Bronchial epithelial cell (primary cell): ENCODE results near the gene KRTAP9-8. TPM values are rescaled to one million over a fixed set of nuclear protein-coding genes. Genes with fewer than 3 reads are reported as not detected.
A peak's percentile ranks its signal among the peaks of the same experiment; 100 is the strongest.
"Not testable (repeated sequence)": the region's sequence is repeated elsewhere in the genome, so short reads cannot be mapped to it uniquely, and the experiment has no call there.

Experiments used
- DNase-seq: peaks from one replicate; pipeline ENCODE4 v3.0.0-alpha.2; 2010; ENCODE audit warnings: low read depth
- FAIRE-seq: peaks from 2 replicates; lab custom pipeline; 2011; peaks lifted over from hg19 to GRCh38; lab: Jason Lieb, UNC
- H3K27me3 ChIP-seq: 2 replicates; pipeline ENCODE4 v1.5.1; 2011; ENCODE audit warnings: low read length; ENCODE audit not compliant: control insufficient read depth, insufficient read depth
- H3K36me3 ChIP-seq: 2 replicates; pipeline ENCODE4 v1.5.1; 2011; ENCODE audit warnings: low read length; ENCODE audit not compliant: control insufficient read depth, insufficient read depth
- H3K4me3 ChIP-seq: 2 replicates; pipeline ENCODE4 v1.5.1; 2011; ENCODE audit warnings: mild to moderate bottlenecking, low read depth, low read length, control low read depth
- total RNA-seq: library from RNA; depleted of rRNA; stranded (reverse); fragments of >200 nt; gene quantifications from 2 replicates; pipeline ENCODE4 v1.2.1, GENCODE V29; 2014
- TF ChIP-seq, protein P1 (sequence below): IDR thresholded peaks from 2 replicates; pipeline ENCODE4 v1.5.1; 2011; ENCODE audit warnings: mild to moderate bottlenecking, moderate library complexity, low read length, control low read depth, inconsistent platforms; ENCODE audit not compliant: insufficient read depth, severe bottlenecking

KRTAP9-8 gene, protein sequence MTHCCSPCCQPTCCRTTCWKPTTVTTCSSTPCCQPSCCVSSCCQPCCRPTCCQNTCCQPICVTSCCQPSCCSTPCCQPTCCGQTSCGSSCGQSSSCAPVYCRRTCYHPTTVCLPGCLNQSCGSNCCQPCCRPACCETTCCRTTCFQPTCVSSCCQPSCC
- not detected in 2 replicates for total RNA-seq

DNA sequence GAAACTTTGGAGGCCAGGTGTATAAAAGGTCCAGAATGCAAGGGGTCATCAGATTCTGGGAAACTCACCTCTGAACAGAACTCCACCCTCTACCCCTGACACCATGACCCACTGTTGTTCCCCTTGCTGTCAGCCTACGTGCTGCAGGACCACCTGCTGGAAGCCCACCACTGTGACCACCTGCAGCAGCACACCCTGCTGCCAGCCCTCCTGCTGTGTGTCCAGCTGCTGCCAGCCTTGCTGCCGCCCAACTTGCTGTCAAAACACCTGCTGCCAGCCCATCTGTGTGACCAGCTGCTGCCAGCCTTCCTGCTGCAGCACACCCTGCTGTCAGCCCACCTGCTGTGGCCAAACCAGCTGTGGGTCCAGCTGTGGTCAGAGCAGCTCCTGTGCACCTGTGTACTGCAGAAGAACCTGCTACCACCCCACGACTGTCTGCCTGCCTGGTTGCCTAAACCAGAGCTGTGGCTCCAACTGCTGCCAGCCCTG, at the start of gene KRTAP9-8:
TSS of gene KRTAP9-8 (plus strand) at position 51 of the 489 bp plus-strand sequence. CDS start at position 104, 53 bp downstream.
- not testable (repeated sequence) for H3K36me3 ChIP-seq, DNase-seq, H3K4me3 ChIP-seq, H3K27me3 ChIP-seq, FAIRE-seq

DNA sequence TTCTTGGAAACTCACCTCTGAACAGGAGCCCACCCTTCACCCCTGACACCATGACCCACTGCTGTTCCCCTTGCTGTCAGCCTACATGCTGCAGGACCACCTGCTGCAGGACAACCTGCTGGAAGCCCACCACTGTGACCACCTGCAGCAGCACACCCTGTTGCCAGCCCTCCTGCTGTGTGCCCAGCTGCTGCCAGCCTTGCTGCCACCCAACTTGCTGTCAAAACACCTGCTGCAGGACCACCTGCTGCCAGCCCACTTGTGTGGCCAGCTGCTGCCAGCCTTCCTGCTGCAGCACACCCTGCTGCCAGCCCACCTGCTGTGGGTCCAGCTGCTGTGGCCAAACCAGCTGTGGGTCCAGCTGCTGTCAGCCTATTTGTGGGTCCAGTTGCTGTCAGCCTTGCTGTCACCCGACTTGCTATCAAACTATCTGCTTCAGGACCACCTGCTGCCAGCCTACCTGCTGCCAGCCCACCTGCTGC, 47.9 kb upstream of the KRTAP9-8 start, which contains the start of gene KRTAP9-1:
TSS of gene KRTAP9-1 (plus strand) at position 51 of the 482 bp plus-strand sequence. CDS start at position 51, 0 bp downstream.
- FAIRE-seq, DNase-seq, H3K4me3 ChIP-seq, H3K36me3 ChIP-seq, H3K27me3 ChIP-seq: not testable (repeated sequence)

DNA sequence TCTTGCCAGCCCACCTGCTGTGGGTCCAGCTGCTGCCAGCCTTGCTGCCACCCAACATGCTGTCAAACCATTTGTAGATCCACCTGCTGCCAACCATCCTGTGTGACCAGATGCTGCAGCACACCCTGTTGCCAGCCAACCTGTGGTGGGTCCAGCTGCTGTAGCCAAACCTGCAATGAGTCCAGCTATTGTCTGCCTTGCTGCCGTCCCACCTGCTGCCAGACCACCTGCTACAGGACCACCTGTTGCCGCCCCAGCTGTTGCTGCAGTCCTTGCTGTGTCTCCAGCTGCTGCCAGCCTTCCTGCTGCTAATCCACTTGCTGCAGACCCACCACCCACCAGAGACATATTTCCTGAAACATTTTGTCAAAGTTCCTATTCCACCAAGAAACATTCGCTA, 47.5 kb upstream of the KRTAP9-8 start:
- FAIRE-seq (no peak), DNase-seq (no peak)
- Histone ChIP-seq H3K36me3 (no peaks in the 10 kb centered on the region), H3K27me3 (no peaks in the 10 kb centered on the region), H3K4me3 (no peak overlapping the region)
- TF ChIP-seq, protein P1, sequence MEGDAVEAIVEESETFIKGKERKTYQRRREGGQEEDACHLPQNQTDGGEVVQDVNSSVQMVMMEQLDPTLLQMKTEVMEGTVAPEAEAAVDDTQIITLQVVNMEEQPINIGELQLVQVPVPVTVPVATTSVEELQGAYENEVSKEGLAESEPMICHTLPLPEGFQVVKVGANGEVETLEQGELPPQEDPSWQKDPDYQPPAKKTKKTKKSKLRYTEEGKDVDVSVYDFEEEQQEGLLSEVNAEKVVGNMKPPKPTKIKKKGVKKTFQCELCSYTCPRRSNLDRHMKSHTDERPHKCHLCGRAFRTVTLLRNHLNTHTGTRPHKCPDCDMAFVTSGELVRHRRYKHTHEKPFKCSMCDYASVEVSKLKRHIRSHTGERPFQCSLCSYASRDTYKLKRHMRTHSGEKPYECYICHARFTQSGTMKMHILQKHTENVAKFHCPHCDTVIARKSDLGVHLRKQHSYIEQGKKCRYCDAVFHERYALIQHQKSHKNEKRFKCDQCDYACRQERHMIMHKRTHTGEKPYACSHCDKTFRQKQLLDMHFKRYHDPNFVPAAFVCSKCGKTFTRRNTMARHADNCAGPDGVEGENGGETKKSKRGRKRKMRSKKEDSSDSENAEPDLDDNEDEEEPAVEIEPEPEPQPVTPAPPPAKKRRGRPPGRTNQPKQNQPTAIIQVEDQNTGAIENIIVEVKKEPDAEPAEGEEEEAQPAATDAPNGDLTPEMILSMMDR, result no peak

DNA sequence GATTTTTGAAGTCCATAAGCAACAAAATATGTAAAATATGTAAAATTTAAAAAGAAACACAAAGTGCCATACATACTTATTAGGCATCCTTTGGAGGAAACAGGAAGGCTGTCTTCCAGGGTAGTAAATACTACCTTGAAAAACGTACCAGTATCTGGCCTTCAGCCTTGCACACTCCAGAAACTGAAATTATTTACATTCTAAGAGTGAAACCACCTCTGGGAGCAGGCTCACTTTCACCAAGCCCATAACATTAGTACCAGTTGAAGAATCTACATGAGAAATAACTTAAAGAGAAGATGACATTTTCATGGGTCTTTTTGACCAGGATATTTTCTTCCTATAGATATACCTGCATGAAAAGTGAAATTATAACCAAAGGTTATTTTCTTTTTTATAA, 41.7 kb upstream of the KRTAP9-8 start:
- no peaks in the 10 kb centered on the region for H3K36me3 ChIP-seq
- H3K4me3 ChIP-seq, result no peak overlapping the region
- no peak for DNase-seq
- H3K27me3 ChIP-seq, result no peaks in the 10 kb centered on the region
- TF ChIP-seq, protein P1, result no peak
- FAIRE-seq, result no peak

DNA sequence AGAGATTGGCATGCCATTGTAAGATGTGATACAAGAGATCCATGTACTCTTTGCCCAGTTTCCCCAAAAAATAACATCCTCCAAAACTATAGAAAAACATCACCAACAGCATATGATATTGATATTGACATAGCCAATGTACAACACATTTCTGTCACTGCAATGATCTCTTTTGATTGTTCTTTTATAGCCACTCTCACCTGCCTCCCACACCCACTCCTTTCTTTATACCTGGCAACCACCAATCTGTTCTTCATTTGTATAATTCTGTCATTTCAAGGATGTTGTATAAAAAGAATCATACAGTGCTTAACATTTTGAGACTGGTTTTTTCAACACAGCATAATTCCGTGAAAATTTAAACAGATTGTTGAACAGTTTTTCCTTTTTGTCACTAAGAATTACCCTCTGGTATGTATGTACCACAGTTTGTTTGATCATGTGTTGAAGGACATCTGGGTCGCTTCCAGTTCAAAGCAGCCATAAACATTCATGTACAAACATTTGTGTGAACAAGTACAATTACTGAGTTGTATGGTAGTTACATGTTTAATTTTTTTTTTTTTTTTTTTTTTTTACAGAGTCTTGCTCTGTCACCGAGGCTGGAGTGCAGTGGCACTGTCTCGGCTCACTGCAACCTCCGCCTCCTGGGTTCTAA, 38.2 kb upstream of the KRTAP9-8 start:
- H3K36me3 ChIP-seq, result no peaks in the 10 kb centered on the region
- DNase-seq, result no peak
- no peak overlapping the region for H3K4me3 ChIP-seq
- no peak for FAIRE-seq
- H3K27me3 ChIP-seq, result no peaks in the 10 kb centered on the region
- TF ChIP-seq, protein P1, result no peak

DNA sequence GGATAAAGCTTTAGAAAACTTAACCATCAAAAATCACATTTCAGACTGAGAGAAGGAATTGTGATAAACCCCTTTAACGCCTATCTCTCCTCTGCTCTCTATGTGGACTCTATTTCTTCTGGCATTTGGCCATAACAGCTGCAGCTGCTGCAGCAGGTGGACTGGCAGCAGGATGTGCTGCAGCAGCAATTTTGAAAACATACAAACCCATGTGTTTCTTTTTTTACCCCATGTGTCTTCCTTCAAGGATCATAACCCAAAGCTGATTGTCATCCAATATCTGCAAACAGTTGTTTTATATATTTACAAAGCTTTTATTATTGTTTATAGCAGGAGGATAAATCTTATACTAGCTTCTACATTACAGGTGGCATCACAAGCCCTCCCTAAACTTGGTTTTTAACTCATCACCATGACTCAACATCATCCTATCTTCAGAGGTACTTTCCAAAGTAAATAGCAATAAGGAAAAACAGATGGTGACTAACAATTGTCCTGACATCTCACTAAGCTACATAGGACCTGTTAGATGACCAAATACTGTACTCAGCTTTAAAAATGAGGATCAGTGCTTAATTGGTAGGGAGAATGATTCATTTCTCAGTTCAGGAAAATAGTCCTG, 25.8 kb upstream of the KRTAP9-8 start:
- H3K4me3 ChIP-seq, result no peak overlapping the region
- no peaks in the 10 kb centered on the region for H3K36me3 ChIP-seq
- peak; percentile 87 for DNase-seq
- peaks cover 3% of the 10 kb centered on the region for H3K27me3 ChIP-seq
- TF ChIP-seq, protein P1, result no peak
- FAIRE-seq, result no peak
